ENCODE data around the gene RYR2.

The RYR2 gene

DNA sequence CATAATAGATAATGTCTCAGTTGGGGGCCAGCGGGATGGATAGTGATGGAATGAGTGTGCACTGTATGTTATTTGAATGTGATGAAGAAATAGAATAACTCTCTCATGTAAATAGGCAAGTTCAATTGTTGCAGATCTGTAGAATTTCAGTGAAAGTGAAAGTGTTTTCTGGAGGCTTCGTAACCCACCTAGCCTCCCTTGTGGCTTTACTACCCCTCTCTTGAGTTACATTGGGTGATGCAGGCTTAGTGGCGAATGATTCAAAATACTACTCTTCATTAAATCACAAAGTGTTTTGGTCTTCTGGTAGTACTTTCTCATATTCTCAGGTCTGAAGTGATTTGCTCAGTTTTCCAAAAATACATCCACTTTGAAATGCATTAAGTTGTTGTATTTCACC, 436.9 kb downstream of the RYR2 start:
- TF ChIP-seq CTCF (conservative IDR thresholded peaks at IDR 0.05; ENCODE audit: low read depth), result no peak
- H3K27ac ChIP-seq, result no peak overlapping the region
- POLR2A ChIA-PET (ENCODE audit: low non-redundant PET), result no interaction called here
- CTCF ChIA-PET, result no interaction called here
- no peak for DNase-seq (ENCODE audit: low spot score)

DNA sequence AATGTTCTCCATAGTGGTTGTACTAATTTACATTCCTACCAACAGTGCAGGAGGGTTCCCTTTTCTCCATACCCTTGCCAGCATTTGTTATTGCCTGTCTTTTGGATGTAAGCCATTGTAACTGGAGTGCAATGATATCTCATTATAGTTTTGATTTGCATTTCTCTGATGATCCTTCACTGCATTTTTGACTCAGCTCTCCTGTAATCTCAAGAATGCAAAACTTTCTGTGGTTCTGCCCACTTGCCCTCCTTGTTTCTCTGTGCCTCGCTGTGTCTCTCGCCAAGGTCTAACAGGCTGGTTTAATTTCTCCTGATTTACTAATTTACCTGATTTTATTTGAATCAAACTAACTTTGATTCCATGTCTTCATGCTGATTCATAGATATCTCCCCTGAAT, 440.8 kb downstream of the RYR2 start:
- H3K27ac ChIP-seq, result no peak overlapping the region
- ChIA-PET POLR2A (ENCODE audit: low non-redundant PET) (no interaction called here), CTCF (no interaction called here)
- no peak for DNase-seq (ENCODE audit: low spot score)
- no peak for TF ChIP-seq CTCF (conservative IDR thresholded peaks at IDR 0.05; ENCODE audit: low read depth)

- CTCF ChIA-PET, result interaction anchor here (0.6 kb wide), 1 partner anchor 11 kb away, joined by 5 read pairs; no protein-coding TSS in a partner anchor
- no peak for DNase-seq (ENCODE audit: low spot score)
- POLR2A ChIA-PET (ENCODE audit: low non-redundant PET), result no interaction called here
- TF ChIP-seq CTCF (conservative IDR thresholded peaks at IDR 0.05; ENCODE audit: low read depth), result no peak
- no peak overlapping the region for H3K27ac ChIP-seq
Measured at GRCh38 chr1:237492359-237492758, 450.4 kb downstream of the RYR2 start.

DNA sequence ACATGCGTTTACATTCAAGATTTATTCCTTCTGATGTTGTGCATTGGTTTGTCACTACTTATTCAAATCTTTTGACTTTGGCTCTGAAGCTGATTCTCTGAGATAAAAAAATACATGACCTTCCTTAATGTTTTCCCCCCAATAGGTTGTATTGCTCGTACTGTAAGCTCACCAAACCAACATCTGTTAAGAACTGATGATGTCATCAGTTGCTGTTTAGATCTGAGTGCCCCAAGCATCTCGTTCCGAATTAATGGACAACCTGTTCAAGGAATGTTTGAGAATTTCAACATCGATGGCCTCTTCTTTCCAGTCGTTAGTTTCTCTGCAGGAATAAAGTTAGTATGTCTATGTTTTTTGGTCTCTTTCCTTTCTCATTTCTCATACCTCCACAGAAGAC, 458.6 kb downstream of the RYR2 start:
- POLR2A ChIA-PET (ENCODE audit: low non-redundant PET), result no interaction called here
- no peak overlapping the region for H3K27ac ChIP-seq

DNA sequence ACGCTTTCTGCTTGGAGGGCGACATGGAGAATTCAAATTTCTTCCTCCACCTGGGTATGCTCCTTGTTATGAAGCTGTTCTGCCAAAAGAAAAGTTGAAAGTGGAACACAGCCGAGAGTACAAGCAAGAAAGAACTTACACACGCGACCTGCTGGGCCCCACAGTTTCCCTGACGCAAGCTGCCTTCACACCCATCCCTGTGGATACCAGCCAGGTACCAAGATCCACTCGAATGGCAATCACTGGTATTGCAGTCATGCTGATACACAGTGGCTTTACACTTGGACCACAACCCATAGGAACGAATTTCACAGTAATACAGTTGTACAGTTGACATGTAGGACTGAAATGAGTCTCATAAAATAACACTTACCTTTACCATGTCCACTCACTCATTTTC, 461.3 kb downstream of the RYR2 start:
- TF ChIP-seq CTCF (conservative IDR thresholded peaks at IDR 0.05; ENCODE audit: low read depth), result no peak
- POLR2A ChIA-PET (ENCODE audit: low non-redundant PET), result no interaction called here
- no peak for DNase-seq (ENCODE audit: low spot score)
- H3K27ac ChIP-seq, result no peak overlapping the region
- CTCF ChIA-PET, result no interaction called here

More for the DNA sequence above, 458.6 kb downstream of the RYR2 start:
- no peak for TF ChIP-seq CTCF (conservative IDR thresholded peaks at IDR 0.05; ENCODE audit: low read depth)
- DNase-seq (ENCODE audit: low spot score), result no peak
- CTCF ChIA-PET, result no interaction called here

DNA sequence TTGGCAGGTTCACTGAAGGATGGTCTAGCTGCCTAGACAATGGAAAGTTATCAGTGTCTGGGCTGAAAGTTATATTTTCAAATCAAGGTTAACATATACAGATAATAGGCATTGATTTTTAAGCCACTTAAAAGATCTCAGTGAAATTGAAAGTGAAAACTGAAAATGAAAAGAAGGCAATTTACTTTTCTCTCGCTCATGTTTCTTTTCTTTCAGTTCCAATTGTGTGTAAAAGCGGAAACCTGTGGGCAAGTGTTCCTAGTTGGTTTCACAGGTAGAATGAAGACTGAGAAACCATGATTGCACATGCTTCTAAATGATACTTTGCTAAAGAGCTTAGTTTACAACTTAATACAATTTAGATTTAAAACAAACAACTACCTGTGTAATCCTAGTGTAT, 465.0 kb downstream of the RYR2 start:
- TF ChIP-seq CTCF (conservative IDR thresholded peaks at IDR 0.05; ENCODE audit: low read depth), result no peak
- ChIA-PET POLR2A (ENCODE audit: low non-redundant PET) (no interaction called here), CTCF (interaction anchor here (0.6 to 0.7 kb wide), 3 partner anchors 9 to 1075 kb away, joined by 3 read pairs; no protein-coding TSS in a partner anchor)
- DNase-seq (ENCODE audit: low spot score), result no peak
- no peak overlapping the region for H3K27ac ChIP-seq

GRCh38 chr1:237509748-237510147, 467.8 kb downstream of the RYR2 start:
- CTCF ChIA-PET, result no interaction called here
- POLR2A ChIA-PET (ENCODE audit: low non-redundant PET), result no interaction called here
- no peak for DNase-seq (ENCODE audit: low spot score)
- no peak overlapping the region for H3K27ac ChIP-seq
- TF ChIP-seq CTCF (conservative IDR thresholded peaks at IDR 0.05; ENCODE audit: low read depth), result no peak
